AG10803 (cell line): ENCODE results near the gene KRTAP17-1.
"Not testable (repeated sequence)": the region's sequence is repeated elsewhere in the genome, so short reads cannot be mapped to it uniquely, and the experiment has no call there.

Experiments
- DNase-seq: peaks from one replicate; pipeline ENCODE4 v3.0.0; 2010; ENCODE audit warnings: low read depth
- H3K4me3 ChIP-seq: 2 replicates; pipeline ENCODE4 v1.5.1; 2011; ENCODE audit warnings: mild to moderate bottlenecking, low read length, control low read depth
- TF ChIP-seq, protein P1 (sequence below): conservative IDR thresholded peaks from 2 replicates; pipeline ENCODE4 v1.5.1; 2011; ENCODE audit warnings: mild to moderate bottlenecking, low read length, control low read depth, inconsistent platforms

Gene KRTAP17-1, protein sequence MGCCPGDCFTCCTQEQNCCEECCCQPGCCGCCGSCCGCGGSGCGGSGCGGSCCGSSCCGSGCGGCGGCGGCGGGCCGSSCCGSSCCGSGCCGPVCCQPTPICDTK

DNA sequence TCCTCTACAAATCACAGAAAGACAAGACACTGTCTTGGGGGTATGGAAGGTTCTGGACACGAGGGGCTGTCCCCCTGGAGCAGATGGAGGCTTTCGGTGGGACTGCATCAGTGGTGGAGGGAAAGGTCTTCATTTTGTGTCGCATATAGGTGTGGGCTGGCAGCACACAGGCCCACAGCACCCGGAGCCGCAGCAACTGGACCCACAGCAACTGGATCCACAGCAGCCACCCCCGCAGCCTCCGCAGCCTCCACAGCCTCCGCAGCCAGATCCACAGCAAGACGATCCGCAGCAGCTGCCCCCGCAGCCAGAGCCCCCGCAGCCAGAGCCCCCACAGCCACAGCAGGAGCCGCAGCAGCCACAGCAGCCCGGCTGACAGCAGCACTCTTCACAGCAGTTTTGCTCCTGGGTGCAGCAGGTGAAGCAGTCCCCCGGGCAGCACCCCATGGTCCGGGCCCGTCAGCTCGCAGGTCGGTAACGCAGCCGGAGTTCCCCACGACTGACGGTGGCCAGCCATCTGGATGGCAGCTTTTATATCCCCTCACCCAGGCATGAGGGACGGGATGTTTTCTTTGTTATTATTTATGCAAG lies at the start of gene KRTAP17-1:
Gene KRTAP17-1 (minus strand): TSS at position 507 of the 591 bp plus-strand sequence. CDS start 60 bp downstream, at position 447.
- TF ChIP-seq, protein P1, sequence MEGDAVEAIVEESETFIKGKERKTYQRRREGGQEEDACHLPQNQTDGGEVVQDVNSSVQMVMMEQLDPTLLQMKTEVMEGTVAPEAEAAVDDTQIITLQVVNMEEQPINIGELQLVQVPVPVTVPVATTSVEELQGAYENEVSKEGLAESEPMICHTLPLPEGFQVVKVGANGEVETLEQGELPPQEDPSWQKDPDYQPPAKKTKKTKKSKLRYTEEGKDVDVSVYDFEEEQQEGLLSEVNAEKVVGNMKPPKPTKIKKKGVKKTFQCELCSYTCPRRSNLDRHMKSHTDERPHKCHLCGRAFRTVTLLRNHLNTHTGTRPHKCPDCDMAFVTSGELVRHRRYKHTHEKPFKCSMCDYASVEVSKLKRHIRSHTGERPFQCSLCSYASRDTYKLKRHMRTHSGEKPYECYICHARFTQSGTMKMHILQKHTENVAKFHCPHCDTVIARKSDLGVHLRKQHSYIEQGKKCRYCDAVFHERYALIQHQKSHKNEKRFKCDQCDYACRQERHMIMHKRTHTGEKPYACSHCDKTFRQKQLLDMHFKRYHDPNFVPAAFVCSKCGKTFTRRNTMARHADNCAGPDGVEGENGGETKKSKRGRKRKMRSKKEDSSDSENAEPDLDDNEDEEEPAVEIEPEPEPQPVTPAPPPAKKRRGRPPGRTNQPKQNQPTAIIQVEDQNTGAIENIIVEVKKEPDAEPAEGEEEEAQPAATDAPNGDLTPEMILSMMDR: no peak
- H3K4me3 ChIP-seq: no peak within 1 kb of the TSS
- DNase-seq: no peak

DNA sequence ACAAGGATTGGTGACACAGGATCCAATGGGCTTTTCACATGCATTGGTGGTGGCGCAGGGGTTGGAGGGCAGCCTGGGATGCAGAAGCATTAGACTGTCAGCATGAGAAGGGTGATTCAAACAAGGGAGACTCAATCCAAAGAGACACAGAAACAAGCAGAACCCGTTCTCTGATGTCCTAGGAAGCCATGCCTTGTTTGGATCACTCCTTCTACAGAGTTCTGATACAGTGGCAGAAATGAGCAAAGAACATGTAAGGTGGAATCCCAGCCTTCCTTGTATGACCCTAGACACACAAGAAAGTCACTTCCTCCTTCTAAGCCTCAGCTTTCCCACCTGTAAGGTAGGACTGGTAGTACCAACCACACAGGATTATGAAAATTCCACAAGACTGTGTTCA lies 48.4 kb upstream of the KRTAP17-1 start:
- TF ChIP-seq, protein P1: no peak
- no peak overlapping the region for H3K4me3 ChIP-seq
- no peak for DNase-seq

DNA sequence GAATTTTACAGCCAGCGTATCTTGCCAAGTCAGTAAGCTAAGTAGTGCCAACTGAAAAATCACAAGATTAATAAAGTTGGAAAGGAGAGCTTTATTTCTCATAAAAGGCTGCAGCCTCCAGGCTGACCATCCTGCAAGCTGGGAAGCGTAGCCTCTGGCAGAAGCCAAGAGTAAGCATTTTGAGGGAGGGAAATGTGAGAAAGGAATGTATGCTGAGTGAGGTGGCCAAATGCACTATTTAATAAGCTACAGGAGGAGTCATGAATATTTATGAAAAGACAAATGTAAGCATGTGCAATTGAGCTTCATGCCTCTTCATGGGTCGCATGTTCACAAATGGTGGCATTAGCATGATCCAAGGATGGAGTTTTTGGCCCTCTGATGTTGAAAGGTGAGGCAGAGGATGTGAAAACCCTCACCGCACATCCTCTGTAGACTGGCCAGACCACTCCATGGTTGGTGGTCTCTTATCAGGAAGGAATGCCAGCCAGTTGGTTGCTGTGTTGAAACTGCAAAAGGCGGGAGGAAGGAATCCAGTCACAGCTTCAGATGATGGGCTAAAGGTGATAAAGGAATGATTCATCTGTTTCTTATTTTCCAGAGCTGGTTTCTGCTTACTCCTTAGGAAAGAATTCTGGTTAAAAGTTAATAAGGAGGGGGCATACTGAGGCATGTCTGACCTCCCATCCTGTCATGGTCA lies 44.9 kb upstream of the KRTAP17-1 start:
- TF ChIP-seq, protein P1: no peak
- DNase-seq: peak; percentile 43
- H3K4me3 ChIP-seq: no peak overlapping the region

DNA sequence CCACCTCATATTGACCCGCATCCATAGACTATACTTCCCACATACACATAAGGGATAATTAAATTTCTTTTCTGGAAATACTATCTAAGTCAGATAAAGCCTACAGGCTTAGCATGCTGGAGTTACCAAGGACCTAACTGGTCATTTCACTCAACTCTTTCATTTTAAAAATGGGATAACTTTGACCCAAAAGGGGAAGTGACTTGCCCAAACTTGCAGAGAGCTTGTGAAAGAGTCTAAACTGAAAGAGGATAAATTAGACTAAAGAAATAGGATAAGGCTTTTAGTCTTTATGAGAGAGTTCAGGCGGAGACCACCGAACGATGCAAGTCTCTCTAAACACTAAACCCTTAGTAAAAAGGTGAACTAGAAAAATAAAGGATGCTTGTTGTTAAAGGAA lies 39.0 kb upstream of the KRTAP17-1 start:
- TF ChIP-seq, protein P1: no peak
- no peak overlapping the region for H3K4me3 ChIP-seq
- DNase-seq: no peak

DNA sequence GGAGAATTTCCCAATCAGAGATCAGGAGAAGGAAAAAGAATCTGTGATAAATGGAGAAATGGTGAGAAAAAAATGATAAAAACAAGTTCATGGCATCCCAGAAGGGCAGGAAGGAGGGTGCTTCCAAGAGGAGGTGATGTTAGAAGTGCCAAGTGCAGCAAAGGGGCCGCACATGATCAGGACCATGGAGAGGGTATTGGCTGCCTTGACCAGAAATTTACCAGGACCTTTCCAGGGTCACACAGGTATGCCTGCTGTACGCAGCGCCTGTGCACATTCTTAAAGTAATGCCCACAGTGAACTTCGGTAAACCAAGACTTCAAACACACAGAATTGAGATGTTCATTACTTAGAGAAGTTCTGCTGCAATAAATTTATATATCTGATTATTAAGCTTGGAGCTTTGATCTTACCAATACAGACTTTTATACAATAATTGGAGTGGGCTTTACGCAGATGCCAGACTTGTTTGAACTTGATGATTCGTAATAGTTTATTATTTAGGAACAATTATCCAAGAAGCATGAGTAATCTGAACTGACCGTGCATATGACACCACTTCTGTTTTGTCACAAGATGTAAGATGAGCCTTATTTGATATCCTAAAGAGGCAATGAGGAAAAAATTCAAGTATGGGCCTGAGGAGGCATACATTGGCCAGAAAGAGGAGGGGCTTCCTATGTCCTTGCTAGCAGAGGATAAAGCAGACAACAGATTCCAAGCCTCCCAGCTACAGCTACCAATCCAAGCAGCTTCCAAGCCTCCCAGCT lies 37.3 kb upstream of the KRTAP17-1 start:
- TF ChIP-seq, protein P1: no peak
- no peak overlapping the region for H3K4me3 ChIP-seq
- DNase-seq: no peak

DNA sequence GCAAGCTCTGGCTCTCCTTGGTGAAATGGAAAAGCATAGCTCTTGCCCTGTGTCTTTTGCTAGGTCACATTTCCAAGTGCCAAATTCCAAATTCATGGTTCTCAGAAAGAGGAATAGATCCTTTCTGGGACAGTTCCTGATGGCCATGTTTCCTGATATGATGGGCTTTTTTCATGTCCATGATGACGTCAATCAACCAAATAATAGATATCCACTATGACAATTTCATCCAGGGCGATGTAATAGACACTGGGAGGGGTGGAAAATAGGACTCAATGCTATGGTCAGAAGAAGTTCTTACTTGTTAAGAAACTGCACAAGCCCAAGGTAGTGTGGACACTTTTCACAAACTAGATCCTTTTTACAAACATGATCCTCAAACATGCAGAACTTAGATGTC lies 35.7 kb upstream of the KRTAP17-1 start:
- TF ChIP-seq, protein P1: no peak
- H3K4me3 ChIP-seq: no peak overlapping the region
- no peak for DNase-seq

DNA sequence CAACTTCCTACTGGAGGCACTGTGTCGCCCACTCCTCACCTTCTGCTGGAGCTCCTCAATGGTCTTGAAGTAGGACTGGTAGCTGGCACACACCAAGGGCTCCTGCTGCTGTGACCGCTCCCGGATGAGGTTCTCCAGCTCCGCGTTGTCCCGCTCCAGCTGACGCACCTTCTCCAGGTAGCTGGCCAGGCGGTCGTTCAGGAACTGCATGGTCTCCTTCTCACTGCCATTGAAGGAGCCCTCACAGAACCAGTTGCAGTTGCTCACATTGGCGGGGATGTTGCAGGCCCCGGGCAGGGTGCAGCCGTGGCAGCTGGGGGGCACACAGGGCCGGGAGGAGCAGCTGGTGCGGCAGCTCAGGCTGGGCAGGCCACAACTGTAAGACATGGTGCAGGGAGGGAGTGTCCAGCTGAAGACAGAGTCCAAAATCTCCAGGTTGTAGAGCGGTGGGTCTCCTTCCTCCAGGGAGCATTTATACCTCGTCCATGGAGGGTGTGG lies 34.9 kb upstream of the KRTAP17-1 start, which contains the start of gene KRT33A:
Gene KRT33A (minus strand): TSS at position 448 of the 498 bp plus-strand sequence. CDS start 61 bp downstream, at position 387.
- not testable (repeated sequence) for DNase-seq, H3K4me3 ChIP-seq
